Thoracic aorta (tissue), 2 donors: Measurements from ENCODE around the gene UFD1. TPM values are rescaled to one million over a fixed set of nuclear protein-coding genes. Genes with fewer than 3 reads are reported as not detected.

ENCODE experiments used
- ATAC-seq: fragments of 150-250 bp; one replicate; pipeline ENCODE4 v1.8.0; 2017; ENCODE audit warnings: low read depth; ENCODE audit not compliant: insufficient number of reproducible peaks, low FRiP score
- DNase-seq: peaks from one replicate; pipeline ENCODE4 v3.0.0-alpha.2; 2020; ENCODE audit warnings: low spot score
- H3K27ac ChIP-seq, 2 donors: fragments of 200-600 bp; sonication (generic); 1 replicate in 1 of 2; 2 replicates in 1 of 2; pipeline ENCODE4 v1.5.1; 2016; ENCODE audit warnings: mild to moderate bottlenecking in 2 of 2, moderate library complexity in 2 of 2
- H3K27me3 ChIP-seq: fragments of 200-600 bp; sonication (generic); replicated peaks from 2 replicates; pipeline ENCODE4 v1.6.0; 2016; ENCODE audit warnings: mild to moderate bottlenecking; ENCODE audit not compliant: insufficient read depth
- H3K36me3 ChIP-seq: fragments of 200-600 bp; sonication (generic); one replicate; pipeline ENCODE4 v1.5.1; 2016
- H3K4me1 ChIP-seq, 2 donors: fragments of 200-600 bp; sonication (generic); 1 replicate in 1 of 2; 2 replicates in 1 of 2; pipeline versions ENCODE4 v1.5.1 to v1.6.0; 2016; ENCODE audit warnings: low read depth in 2 of 2, mild to moderate bottlenecking in 1 of 2; ENCODE audit not compliant: control insufficient read depth in 1 of 2
- H3K4me3 ChIP-seq: fragments of 200-600 bp; sonication (generic); 2 replicates; pipeline ENCODE4 v1.5.1; 2016; ENCODE audit warnings: mild to moderate bottlenecking
- H3K9me3 ChIP-seq: fragments of 200-600 bp; sonication (generic); 2 replicates; pipeline ENCODE4 v1.5.1; 2016
- CTCF ChIP-seq: fragments of 200-600 bp; sonication (generic); IDR thresholded peaks from one replicate; pipeline ENCODE4 v1.5.1; 2019; ENCODE audit warnings: antibody characterized with exemption
- total RNA-seq, 2 donors: library from RNA; depleted of rRNA; stranded (reverse); fragments of >200 nt; gene quantifications; one replicate each; pipeline versions ENCODE4 v1.1.0 to v1.2.3, GENCODE V29; 2016

Gene UFD1
- total RNA-seq, 2 donors from 2014 or later, result 32.0 to 32.5 TPM

- ATAC-seq (no peak), DNase-seq (no peak)
- TF ChIP-seq CTCF, result no peak
- Histone ChIP-seq H3K36me3 (peaks cover 2% of the 10 kb centered on the region), H3K4me1 (peaks cover 16 to 17% of the 10 kb centered on the region in 2 donors), H3K9me3 (no peaks in the 10 kb centered on the region), H3K27me3 (no peaks in the 10 kb centered on the region), H3K4me3 (peak overlapping the region; percentile 90), H3K27ac (no peak overlapping the region)
Observed at GRCh38 chr22:19480173-19480568, 1.2 kb upstream of the UFD1 start.

GRCh38 chr22:19479355-19480172 lies 571 bp upstream of the UFD1 start, which contains the start of gene CDC45:
CDC45 (plus strand) TSS chr22:19479920; CDS start chr22:19479969, 49 bp downstream.
- Histone ChIP-seq H3K9me3 (no peaks in the 10 kb centered on the region), H3K4me1 (peaks cover 16 to 17% of the 10 kb centered on the region in 2 donors), H3K4me3 (peak within 1 kb of the TSS; percentile 90), H3K27ac (peak within 1 kb of the TSS; percentile 97 to 98), H3K36me3 (peaks cover 3% of the 10 kb centered on the region), H3K27me3 (no peaks in the 10 kb centered on the region)
- ATAC-seq (peak; percentile 94), DNase-seq (peak; percentile 91)
- TF ChIP-seq CTCF, result no peak

- no peaks in the 10 kb centered on the region for H3K27me3 ChIP-seq
- H3K4me1 ChIP-seq, result peaks cover 16 to 17% of the 10 kb centered on the region in 2 donors
- no peak for TF ChIP-seq CTCF
- DNase-seq (no peak), ATAC-seq (no peak)
- H3K4me3 ChIP-seq, result peak overlapping the region; percentile 90
- peaks cover 12% of the 10 kb centered on the region for H3K36me3 ChIP-seq
- no peaks in the 10 kb centered on the region for H3K9me3 ChIP-seq
- H3K27ac ChIP-seq, result peak overlapping the region; percentile 97 to 98
Observed at GRCh38 chr22:19478045-19478900, 720 bp downstream of the UFD1 start.

- Histone ChIP-seq H3K4me3 (peak overlapping the region; percentile 90), H3K27ac (peak overlapping the region in 1 of 2 donors; percentile 97), H3K4me1 (peaks cover 16 to 17% of the 10 kb centered on the region in 2 donors), H3K27me3 (no peaks in the 10 kb centered on the region), H3K9me3 (no peaks in the 10 kb centered on the region), H3K36me3 (peaks cover 19% of the 10 kb centered on the region)
- TF ChIP-seq CTCF, result no peak
- ATAC-seq (no peak), DNase-seq (no peak)
Observed at GRCh38 chr22:19477321-19478044, 1.5 kb downstream of the UFD1 start.
